SW 1271 (cell line): ENCODE measurements around the gene GNLY.

Experiments
- DNase-seq, 2 experiments: peaks; one replicate each; lab custom pipeline; 2025; lab: John Stamatoyannopoulos, UW

GNLY gene

DNA sequence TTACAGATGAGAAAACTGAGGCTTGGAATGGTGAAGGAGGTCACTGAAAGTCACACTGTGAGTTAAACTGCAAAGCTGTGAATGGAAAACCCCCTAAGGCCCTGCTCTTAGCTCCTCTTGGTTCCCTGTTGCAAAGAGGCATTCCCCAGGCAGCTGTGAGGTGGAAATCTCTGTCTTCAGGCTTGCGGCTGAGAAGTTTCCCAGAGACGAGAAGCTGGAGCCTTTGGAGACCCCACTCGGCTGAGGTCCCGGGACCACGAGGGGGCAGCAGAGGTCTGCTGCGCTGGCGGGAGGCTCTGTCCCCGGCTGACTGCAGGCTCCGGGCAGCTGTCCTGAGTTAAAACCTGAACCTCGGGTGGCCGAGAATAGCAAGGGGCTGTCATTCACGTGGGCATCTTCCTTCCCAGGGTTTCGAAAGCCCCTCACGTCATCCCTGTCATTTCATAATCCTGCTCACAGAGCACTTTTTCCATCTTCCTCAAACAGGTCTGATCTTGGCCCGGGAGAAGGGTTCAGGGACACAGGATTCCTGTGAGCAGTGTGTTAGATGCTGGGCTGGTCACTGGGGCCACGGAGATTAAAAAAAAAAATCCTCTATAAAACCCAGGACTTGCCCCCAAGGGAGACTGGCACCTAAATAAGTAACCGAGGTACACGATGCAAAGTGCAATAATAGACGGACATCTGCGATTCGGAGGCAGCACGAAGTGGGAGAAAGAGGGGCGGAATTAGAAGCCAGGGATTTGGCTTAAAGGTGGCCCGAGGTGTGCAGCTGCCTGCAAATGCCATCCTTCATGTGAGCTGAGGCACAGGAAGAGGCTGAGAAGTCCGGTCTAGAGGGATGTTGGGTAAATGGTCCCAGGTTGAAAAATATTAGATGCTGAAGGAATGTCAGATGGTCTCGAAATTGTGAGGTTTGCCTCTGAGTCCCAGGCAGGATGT lies 35.0 kb downstream of the GNLY start:
- peak in 1 of 2 experiments; percentile 65 for DNase-seq

DNA sequence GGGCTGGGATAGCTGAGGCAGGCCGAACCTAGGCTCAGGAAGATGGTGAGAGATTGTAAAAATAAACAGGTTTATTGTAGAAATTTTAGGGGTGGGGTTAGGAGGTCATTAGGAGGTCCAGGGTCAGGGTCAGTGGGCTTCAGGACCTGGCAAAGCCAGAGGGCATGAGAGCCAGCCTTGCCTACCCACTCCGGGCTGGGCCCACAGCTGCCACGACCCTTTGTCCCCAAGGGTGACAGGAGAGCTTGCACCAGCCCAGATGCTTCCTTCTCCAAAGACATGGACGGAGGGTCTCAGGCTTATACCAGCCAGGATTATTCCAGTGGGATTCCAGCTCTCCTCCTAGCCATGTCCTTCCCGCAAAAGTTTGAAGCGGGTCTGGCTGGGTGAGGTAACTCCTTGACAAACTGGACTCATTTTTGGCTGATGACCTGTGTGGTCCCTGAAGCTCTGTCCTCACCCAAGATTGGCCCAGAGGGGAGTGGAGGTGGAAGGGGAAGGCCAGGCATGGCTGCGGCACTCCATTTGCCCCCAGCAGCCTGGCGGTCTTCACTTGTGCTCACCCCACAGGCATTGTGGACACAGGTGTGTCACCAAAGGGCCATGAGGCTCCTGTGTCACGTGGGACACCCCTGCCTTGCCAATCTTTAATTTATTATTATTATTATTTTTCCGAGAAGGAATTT lies 35.8 kb downstream of the GNLY start:
- no peak for DNase-seq

DNA sequence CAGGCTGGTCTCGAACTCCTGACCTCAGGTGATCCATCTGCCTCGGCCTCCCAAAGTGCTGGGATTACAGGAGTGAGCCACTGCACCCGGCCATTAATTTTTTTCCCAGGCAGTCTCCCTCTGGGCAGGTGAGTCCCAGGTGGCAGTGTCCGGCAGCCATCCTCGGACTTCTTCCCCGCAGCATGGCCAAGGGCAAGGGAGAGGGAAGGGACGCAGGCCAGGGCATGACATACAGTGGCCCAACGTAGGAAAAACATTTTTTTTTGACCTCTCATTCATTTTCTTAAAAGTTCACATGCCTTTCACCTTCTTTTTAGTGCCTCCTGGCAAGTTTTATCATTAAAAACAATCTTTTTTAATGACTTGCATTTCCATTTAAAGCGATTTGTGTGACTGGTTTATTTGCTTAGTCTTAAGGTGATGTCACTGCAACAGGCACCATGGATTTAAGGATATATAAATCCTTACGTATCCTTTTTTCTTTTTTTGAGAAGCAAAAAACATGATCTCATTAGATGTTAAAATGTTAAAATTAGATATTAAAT lies 36.6 kb downstream of the GNLY start:
- no peak for DNase-seq

DNA sequence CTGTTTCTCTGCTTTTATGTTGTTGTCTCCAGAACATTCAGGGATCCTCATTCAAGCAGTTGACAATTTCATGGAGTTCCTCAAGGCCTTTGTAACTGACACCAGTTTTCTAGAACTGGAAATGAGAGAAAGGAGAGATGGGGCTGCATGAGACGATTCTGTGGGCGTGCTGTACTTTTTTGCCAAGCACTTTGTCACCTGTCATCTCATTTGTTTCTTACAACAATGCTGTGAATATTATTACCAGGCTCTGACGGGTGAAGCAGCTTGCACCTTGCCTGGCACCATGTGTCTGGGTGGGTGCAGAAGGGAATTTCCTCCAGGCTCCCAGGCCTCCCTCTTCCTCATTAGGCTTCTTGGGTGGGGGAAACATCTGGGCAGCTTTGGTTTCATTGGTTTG lies 37.4 kb downstream of the GNLY start:
- DNase-seq: no peak

DNA sequence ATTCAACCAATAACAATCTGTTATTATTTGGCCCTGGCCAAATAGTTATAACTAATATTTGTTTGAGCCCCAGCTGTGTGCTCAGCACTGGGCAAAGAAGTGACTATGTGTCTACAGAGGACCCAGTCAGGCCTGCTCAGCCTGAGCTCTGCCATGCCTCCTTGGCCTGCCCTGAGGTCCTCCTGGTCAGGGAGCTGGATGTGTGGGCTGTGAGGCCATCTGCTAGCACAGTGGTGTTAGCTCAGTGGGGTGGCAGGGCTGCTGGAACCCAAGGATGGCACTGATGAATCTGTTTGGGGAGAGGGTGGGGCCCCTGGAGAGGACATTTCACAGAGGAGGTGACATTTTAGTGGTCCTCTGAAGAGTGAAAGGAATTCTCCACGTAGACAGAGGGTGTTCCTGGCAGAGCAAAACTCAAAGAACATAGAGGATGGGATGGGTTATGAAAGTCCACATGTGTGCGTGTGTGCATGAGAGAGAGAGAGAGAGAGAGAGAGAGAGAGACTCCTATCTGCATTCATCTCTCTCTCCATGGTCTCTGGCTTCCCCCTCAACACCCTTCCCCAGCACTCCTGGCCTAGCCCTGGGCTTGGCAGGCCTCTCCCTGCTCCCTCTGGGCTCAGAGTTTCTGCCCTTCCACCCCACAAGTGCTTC lies 38.4 kb downstream of the GNLY start:
- DNase-seq: no peak

DNA sequence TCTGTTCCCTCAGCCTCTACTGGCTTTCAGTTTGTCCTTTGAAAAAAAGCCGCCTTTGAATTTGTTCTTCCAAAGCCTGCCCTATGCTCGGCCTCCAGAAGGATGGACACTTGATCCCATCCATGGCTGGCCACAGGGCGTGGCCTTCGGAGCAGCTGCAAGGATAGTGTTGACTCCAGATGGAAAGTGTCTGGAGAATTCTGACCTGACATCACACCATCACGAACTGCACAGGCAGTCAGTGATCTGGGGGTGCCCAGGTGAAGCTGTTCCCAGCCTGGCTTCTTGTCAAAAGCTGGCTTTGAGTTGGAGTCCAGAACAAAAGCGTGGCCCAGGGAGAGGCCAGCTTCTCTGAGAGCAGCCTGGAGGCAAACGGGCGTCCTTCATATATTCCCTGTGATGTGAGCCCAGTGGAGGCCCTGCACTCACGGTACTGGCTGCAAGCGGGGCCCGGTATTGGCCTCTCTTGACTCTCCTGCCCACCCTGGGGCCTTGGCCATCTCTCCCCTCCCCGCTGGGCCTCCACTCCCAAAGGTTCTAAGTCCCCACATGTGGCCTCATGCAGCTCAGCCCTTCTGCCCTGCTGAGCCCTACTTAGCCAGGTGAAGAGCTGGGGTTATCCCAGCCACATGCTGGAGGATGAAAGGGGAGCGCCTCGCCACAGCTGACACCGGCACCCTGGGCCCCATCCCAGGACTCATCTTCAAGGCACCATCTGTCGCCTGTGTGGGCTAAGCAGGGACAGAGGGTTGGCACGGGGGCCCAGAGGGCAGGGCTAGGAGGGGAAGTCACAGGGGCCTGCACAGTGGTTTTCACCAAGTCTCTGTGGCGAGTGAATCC lies 39.2 kb downstream of the GNLY start:
- DNase-seq: no peak

DNA sequence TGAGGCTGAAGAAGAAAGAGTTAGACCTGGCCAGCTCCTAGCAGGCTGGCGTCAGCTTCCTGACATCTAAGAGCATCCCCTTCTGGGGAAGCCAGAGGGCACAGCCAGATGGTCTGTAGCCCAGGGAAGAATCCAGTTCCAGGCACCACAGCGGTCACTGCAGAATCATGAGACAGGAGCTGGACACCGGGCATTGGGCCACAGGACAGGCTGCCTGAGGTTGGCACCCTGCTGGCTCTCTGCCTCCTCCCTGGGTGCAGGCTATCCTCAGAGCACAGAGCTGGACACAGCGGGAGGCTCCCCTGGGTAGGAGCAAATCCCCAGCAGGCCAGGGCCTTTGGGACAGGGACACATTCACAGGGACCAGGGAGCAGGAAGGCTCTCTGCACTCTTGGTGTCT lies 39.9 kb downstream of the GNLY start:
- no peak for DNase-seq

DNA sequence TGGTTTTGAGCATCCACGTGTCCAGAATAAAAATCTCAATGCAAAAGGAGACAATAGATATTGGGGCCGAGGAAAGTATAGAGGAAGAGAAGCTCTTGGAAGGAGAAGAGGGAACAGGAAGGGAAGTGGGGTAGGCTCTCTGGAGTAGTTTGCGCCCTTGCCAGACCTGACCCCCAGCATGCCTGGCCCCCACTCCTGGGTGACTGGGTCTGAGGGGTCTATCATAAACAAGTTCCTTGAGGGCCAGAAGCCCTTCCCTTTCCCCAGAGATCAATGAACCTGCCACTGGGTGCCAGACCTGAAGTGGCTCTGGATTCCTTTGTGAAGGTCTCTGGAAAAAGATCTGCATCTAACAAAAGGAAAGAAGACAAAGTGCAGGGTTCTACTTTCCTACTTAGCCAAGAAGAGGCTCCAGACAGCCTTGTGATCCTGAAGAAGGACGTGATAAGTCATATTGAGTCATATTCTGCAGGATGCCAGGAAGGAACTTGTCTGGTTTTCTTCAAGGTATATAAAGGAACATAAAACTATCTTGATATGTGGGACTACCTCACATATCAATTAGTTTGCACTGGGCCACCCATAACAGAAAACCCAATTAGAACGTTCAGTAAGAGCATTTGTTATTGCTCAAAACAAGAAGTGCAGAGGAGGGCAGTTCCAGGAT lies 40.9 kb downstream of the GNLY start:
- no peak for DNase-seq

DNA sequence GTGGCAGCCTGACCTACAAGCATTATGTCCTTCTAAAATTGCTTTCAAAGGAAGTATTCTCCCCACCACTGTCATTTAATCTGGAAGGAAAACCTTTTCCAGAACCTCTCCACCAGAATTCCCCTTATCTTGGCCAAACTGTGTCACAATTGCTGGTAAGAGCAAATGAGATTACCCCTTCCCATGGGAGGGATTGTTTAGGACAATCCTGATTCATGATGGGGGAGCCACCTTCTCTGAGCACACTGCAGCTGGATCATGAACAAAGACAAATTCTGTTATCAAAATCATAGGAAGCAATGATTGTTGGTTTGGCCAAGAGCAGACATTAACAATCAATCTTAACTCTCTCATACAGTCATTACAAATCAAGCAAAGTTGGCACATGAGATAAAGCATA lies 41.5 kb downstream of the GNLY start:
- no peak for DNase-seq

DNA sequence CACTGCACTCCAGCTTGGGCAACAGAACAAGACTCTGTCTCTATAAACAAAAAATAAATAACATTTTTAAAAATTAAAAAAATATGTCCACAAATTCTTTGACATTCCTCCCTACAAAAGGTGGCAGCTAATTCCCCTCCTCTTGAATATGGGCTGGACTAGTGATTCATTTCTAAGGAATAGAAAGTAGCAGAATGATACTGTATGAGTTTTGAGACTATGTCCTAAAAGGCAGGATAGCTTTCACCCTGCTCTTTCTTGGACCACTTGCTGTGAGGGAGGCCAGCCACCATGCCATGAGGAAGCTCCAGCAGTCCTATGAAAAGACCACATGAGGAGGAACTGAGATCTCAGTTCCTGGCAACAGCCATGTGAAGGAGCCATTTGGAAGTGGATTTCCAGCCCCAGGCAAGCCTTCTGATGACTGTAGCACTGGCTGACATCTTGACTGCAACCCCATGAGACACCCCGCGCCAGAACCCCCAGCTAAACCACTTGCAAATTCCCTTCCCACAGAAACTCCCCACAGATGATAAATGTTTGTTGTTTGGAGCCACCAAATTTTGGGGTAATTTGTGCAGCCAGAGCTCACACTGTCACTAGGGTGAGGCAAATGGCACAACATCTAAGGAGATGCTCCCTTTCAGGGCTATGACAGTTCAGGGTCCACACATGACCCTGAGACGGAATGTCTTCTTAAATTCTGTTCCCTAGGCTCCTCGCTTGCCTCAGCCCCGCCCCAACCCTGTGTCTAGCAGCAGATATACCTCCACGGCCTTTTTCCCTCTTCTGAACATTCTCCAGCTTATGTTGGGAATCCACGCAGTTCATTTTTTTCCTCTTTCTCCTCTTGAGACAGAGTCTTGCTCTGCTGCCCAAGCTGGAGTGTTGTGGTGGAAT lies 42.5 kb downstream of the GNLY start:
- no peak for DNase-seq

DNA sequence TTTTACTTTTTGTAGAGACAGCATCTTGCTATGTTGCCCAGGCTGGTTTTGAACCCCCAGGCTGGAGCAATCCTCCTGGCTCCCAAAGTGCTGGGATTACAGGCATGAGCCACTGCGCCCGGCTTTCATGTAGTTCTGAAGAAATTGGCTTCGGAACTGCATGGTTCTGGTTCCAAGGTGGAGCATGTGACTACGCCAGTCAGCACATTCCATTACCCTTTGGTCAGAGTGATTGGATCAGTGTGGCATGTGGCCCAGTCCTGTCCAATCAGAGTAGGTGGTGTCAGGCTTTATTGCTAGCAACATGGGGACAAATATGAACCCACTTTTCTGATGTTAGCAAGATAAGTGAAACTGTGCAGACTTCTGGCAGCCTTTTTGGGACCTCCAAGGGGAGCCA lies 43.3 kb downstream of the GNLY start:
- no peak for DNase-seq

DNA sequence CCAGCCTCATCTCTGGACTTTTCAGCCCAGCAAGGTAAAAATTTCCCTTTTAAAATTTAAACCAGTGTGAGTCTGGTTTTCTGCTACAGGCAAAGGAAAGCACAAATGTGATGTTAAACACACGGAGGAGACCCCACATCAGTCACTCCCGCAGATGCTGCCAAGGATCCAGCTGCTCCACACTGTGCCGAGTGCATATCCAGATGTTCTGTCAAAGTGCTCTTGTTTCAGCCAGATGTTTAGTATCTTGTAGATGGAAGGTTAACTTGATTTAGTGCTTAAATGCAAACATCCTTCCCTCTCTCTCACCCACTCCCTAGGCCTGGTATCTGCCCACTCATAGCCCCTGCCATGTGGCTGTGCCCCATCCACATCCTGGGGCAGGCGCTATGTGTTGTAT lies 43.8 kb downstream of the GNLY start:
- no peak for DNase-seq

DNA sequence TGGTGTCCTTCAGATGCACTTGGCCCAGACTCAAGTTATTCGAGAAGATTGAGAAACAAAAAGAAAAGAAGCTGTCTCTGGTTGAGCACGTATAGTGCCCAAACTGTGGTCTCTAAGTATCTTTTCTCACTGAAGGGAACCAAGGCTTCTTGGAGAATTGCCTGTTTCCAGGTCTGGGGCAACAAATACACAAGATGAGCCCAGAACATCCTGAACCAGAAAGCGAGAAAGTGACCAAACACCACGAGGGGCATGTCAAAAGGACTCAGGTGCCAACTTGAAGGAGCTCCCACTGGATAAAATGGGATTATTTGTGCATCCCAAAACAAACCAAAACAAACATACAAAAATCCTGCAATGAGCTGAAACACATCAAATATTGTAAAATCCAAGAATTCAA lies 46.0 kb downstream of the GNLY start:
- no peak for DNase-seq

DNA sequence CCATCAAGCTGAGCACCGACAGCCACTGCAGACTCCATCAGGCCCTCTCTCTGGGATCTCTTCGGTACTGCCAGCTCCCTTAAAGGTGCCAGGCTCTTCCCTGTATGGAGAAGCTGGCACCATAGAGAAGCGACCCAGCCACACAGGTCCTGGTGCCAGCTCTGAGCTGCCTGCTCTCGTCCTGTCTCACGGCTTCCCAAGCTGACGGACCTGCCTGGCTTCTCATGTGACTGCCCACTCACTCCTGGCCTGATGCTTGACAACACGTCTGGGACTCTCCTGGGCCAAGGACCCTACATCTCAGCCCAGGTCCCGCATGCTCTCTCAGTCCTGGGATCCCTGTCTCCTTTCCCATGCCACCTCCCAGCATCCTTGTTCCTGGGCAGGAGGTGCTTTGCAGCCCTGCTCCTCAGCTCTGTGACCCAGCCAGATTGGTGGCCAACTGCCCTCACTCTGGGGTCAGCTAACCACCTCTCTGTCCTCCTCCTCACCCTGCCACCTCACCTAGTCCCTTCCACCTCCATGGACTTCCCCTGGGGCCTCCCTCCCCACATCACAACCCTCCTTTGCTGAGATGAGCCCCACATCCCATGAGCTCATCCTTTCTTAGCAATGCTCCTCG lies 47.2 kb downstream of the GNLY start:
- DNase-seq: no peak

DNA sequence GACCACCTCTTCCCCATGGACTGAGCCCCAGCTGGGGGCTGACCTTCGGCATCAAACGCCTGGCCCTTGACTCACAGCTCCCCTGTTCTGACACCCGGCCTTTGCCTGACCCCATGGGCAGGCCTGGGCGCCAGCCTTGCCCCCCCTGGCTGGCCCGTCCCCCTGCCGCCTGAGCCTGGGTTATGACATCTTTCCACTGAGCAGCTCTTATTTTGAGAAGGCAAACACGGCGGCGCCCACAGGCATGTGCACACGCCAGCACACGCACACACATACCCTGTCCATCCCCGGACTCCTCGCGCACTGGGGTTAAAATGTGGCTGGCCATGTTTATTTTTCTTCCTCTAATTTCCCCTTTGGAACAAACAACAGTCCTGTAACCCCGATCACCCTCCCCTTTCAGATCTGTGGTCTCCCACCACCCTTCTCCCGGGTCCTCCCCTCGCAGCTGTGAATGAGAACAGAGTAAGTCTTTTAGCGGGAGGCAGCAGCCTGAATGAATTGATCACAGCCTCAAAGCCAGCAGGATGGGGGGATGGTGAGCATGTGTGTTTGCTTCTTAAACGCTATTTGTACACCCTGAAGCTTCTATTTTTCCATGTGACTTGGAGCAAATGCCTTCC lies 47.8 kb downstream of the GNLY start:
- DNase-seq: no peak

DNA sequence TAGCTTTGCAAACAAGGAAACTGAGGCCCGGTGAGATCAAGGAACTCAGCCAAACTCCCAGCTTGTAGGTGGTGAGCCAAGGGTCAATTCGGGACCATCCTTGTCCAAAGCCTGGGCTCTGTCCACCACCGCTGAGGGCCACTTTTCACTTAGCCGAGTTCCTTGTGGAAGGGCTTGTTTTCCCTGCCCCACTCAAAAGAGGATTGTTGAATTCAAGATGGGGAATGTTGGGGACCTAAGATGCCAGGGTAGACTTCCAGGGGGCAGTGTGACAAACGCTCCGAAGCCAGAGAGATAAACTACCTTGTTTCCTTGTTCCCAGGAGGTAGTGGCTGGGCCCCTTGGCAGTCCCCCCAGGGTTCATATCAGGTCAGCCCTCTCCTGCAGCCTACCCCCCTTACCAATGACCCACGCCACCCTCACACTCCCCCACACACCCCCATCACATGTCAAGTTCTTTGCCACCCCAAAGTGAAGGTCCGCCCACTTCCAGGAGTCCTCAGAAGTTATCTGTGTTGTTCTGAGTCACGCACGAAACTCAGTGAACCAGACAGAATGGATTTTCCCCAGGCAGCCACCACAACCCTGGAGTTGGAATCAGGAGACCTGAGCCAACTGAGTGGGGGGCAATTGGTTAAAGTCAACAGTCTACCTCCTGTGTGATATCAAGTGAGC lies 49.3 kb downstream of the GNLY start:
- no peak for DNase-seq

DNA sequence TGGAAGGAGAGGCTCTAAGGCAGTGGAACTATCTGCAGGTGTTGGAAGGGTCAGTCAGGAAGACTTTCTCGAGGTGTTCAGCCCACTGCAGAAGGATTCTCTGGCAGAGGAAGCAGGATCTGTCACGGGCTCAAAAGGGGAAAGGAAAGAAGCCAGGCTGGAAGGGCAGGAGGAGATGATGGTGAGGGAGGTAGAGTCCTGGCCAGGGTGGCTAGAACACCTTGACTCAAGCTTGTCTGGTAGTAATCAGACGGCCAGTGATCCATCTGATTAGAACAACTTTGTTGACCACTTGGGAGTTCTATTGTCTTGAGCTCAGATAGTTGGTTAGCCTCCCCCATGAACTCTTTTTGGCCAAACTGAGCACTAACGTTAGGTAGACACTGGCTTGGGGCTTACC lies 49.9 kb downstream of the GNLY start:
- no peak for DNase-seq

DNA sequence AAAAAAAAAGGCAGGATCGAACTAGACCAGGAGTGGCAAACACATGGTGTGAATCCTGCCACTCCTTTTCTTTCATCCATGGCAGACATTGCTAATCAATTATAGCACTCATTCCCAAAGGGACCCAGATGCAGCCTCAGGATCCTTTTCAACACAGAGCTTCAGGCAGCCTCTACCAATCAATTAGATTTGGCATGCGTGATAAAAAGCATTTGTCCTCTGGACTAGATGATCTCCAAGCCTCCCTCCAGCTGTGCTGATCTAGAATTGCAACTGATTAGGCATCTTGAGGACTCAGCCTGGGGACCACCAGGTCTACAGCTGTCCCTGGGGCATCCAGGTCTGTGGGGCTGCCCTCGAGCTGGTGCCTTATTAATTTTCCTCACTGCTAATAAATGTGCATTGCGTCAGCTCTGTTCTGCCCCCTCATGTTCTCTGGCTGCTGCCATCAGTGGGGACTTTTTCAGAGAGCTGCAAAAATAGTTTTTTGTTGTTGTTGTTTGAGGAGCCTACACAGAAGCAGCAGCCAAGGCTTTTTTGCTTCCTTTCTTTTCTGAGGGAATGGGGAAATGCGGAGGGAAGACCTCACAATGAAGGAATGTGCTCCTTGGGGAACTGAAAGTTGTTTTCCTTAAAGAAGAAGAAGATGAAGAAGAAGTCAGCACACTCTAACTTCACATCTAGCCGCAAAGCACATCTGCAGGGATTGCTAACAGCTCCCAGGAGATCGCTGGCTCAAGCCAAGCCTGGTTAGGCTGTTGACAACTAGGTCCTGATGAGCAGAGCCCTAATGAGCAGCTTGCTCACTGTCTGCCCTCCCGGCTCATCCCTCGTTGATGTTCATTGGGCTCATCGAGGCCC lies 50.8 kb downstream of the GNLY start:
- DNase-seq: no peak
